IMR-90 (cell line): Measurements from ENCODE around the gene BHLHA9. TPM values are rescaled to one million over a fixed set of nuclear protein-coding genes. Genes with fewer than 3 reads are reported as not detected.
A peak's percentile ranks its signal among the peaks of the same experiment; 100 is the strongest.

Source experiments
- ATAC-seq: fragments of 200-7000 bp; cut with Tn5 transposase; 2 replicates; pipeline ENCODE4 v1.9.1; 2020; ENCODE audit warnings: low read depth, mild to moderate bottlenecking, moderate library complexity
- BruUV-seq: library from RNA; stranded (reverse); fragments of 400-500 nt; replicated peaks from 2 replicates; lab custom pipeline; 2021; lab: Mats Ljungman, UMichigan
- CTCF ChIA-PET: fragments of 300-600 bp; formaldehyde crosslinking; extraction: SDS; loops from one replicate; lab custom pipeline; 2021; ENCODE audit warnings: antibody characterized with exemption; lab: Yijun Ruan, JAX
- POLR2A ChIA-PET: fragments of 300-600 bp; sonication (Branson Sonifier 250); formaldehyde crosslinking; loops from one replicate; lab custom pipeline; 2022; ENCODE audit warnings: antibody characterized with exemption; ENCODE audit not compliant: unreplicated experiment; lab: Charles Lee
- DNase-seq: peaks from one replicate; pipeline ENCODE4 v3.0.0; 2013
- H2AFZ ChIP-seq: replicated peaks from 2 replicates; pipeline ENCODE3; 2013; ENCODE audit warnings: low read length, mild to moderate bottlenecking; ENCODE audit not compliant: poor library complexity
- H2AK5ac ChIP-seq: 2 replicates; pipeline ENCODE4 v1.6.1; 2013; ENCODE audit warnings: low read depth, low read length, inconsistent platforms
- H2AK9ac ChIP-seq: replicated peaks from 2 replicates; pipeline ENCODE3; 2013; ENCODE audit warnings: mild to moderate bottlenecking, low read depth, low read length, moderate library complexity; ENCODE audit not compliant: poor library complexity
- H2BK120ac ChIP-seq: 2 replicates; pipeline ENCODE4 v1.6.1; 2013; ENCODE audit warnings: low read depth, low read length, inconsistent platforms
- H2BK15ac ChIP-seq: 3 replicates; pipeline ENCODE4 v1.6.1; 2013; ENCODE audit warnings: low read depth, low read length, inconsistent platforms
- H2BK20ac ChIP-seq: 2 replicates; pipeline ENCODE4 v1.6.1; 2013; ENCODE audit warnings: low read depth, mild to moderate bottlenecking, inconsistent platforms, low read length, moderate library complexity
- H2BK5ac ChIP-seq: 2 replicates; pipeline ENCODE4 v1.6.1; 2013; ENCODE audit warnings: mild to moderate bottlenecking, low read depth, low read length, inconsistent platforms; ENCODE audit not compliant: poor library complexity, severe bottlenecking
- H3K14ac ChIP-seq: replicated peaks from 2 replicates; pipeline ENCODE4 v1.6.1; 2013; ENCODE audit warnings: low read depth, low read length, inconsistent platforms
- H3K18ac ChIP-seq: 2 replicates; pipeline ENCODE4 v1.6.1; 2013; ENCODE audit warnings: low read depth, low read length, control low read depth
- H3K23ac ChIP-seq: 2 replicates; pipeline ENCODE4 v1.6.1; 2013; ENCODE audit warnings: low read depth, low read length, inconsistent platforms
- H3K27ac ChIP-seq: 2 replicates; pipeline ENCODE4 v1.5.1; 2013; ENCODE audit warnings: mild to moderate bottlenecking, control low read depth, low read length; ENCODE audit not compliant: insufficient read depth
- H3K27me3 ChIP-seq: 2 replicates; pipeline ENCODE4 v1.6.1; 2013; ENCODE audit warnings: low read length; ENCODE audit not compliant: control insufficient read depth, insufficient read depth
- H3K36me3 ChIP-seq: 2 replicates; pipeline ENCODE4 v1.6.1; 2013; ENCODE audit warnings: low read length, mixed read lengths; ENCODE audit not compliant: control insufficient read depth, insufficient read depth
- H3K4ac ChIP-seq: 2 replicates; pipeline ENCODE4 v1.6.1; 2013; ENCODE audit warnings: low read depth, low read length, inconsistent platforms
- H3K4me1 ChIP-seq: 2 replicates; pipeline ENCODE4 v1.6.1; 2013; ENCODE audit warnings: low read length, mixed read lengths; ENCODE audit not compliant: control insufficient read depth, insufficient read depth
- H3K4me2 ChIP-seq: 2 replicates; pipeline ENCODE4 v1.6.1; 2013; ENCODE audit warnings: low read depth, mild to moderate bottlenecking, control low read depth, low read length, moderate library complexity
- H3K4me3 ChIP-seq: 2 replicates; pipeline ENCODE4 v1.5.1; 2013; ENCODE audit warnings: low read depth, mild to moderate bottlenecking, control low read depth, low read length, moderate library complexity; ENCODE audit not compliant: insufficient read depth
- H3K56ac ChIP-seq: 2 replicates; pipeline ENCODE4 v1.6.1; 2013; ENCODE audit warnings: low read length, inconsistent platforms; ENCODE audit not compliant: insufficient read depth; ENCODE audit errors: extremely low read depth
- H3K79me1 ChIP-seq, 2 experiments: 2 replicates each; pipeline ENCODE4 v1.6.1; 2013; ENCODE audit warnings: low read length in 2 of 2, inconsistent platforms in 1 of 2, low read depth in 1 of 2
- H3K9ac ChIP-seq: 2 replicates; pipeline ENCODE4 v1.6.1; 2013; ENCODE audit warnings: low read depth, low read length, control low read depth
- H3K9me1 ChIP-seq: 2 replicates; pipeline ENCODE4 v1.6.1; 2013; ENCODE audit warnings: low read length, inconsistent platforms; ENCODE audit not compliant: insufficient read depth
- H3K9me3 ChIP-seq: 2 replicates; pipeline ENCODE4 v1.6.1; 2013; ENCODE audit warnings: low read length; ENCODE audit not compliant: control insufficient read depth, insufficient read depth
- H4K20me1 ChIP-seq: 2 replicates; pipeline ENCODE4 v1.6.1; 2013; ENCODE audit warnings: low read length, inconsistent platforms; ENCODE audit not compliant: insufficient read depth
- H4K5ac ChIP-seq: 2 replicates; pipeline ENCODE4 v1.6.1; 2013; ENCODE audit warnings: mild to moderate bottlenecking, low read depth, low read length, control low read depth
- H4K8ac ChIP-seq, 2 experiments: 2 replicates each; pipeline ENCODE4 v1.6.1; 2013; ENCODE audit warnings: low read depth in 2 of 2, low read length in 2 of 2, control low read depth in 1 of 2, inconsistent platforms in 1 of 2
- H4K91ac ChIP-seq: 2 replicates; pipeline ENCODE4 v1.6.1; 2013; ENCODE audit warnings: low read depth, low read length, inconsistent platforms; ENCODE audit not compliant: insufficient read depth
- CEBPB ChIP-seq: IDR thresholded peaks from 2 replicates; pipeline ENCODE4 v1.6.1; 2012; ENCODE audit warnings: low read depth, low read length, improper control_type of control experiment
- CHD1 ChIP-seq: IDR thresholded peaks from 2 replicates; pipeline ENCODE4 v1.6.1; 2012; ENCODE audit warnings: low read depth, low read length, improper control_type of control experiment
- FOS ChIP-seq: fragments of 150-350 bp; IDR thresholded peaks from 2 replicates; pipeline ENCODE4 v1.6.1; 2016; ENCODE audit warnings: low read depth, low read length
- MXI1 ChIP-seq: IDR thresholded peaks from 2 replicates; pipeline ENCODE4 v1.6.1; 2012; ENCODE audit warnings: low read depth, mild to moderate bottlenecking, low read length, moderate library complexity, borderline replicate concordance
- NFE2L2 ChIP-seq: fragments of 150-350 bp; IDR thresholded peaks from 2 replicates; pipeline ENCODE4 v1.6.1; 2016; ENCODE audit warnings: low read depth, mild to moderate bottlenecking, low read length
- RCOR1 ChIP-seq: IDR thresholded peaks from 2 replicates; pipeline ENCODE4 v1.6.1; 2012; ENCODE audit warnings: mild to moderate bottlenecking, low read length, improper control_type of control experiment; ENCODE audit not compliant: insufficient replicate concordance
- RFX5 ChIP-seq: IDR thresholded peaks from 2 replicates; pipeline ENCODE4 v1.8.0; 2012; ENCODE audit warnings: low read depth, mild to moderate bottlenecking, low read length, moderate library complexity
- SMC3 ChIP-seq: fragments of 150-350 bp; IDR thresholded peaks from 2 replicates; pipeline ENCODE4 v1.6.1; 2016; ENCODE audit warnings: low read depth, mild to moderate bottlenecking, antibody characterized with exemption, low read length, moderate library complexity
- WGBS, 2 experiments: methylation state at CpG; one replicate each; pipeline versions ENCODE4 v1.1.5 to v1.1.7; 2013; ENCODE audit warnings: missing lambda C conversion rate in 2 of 2; ENCODE audit not compliant: insufficient read length in 1 of 2; ENCODE audit errors: extremely low coverage in 2 of 2; 5-methylcytosine and 5-hydroxymethylcytosine counted together
- dilution Hi-C: fragments of 300-500 bp; cut with HindIII; formaldehyde crosslinking; loops from one replicate; pipeline ENCODE4 v1.14.3; 2018; ENCODE audit warnings: low sequenced_read_pairs; ENCODE audit not compliant: unreplicated experiment
- in situ Hi-C: fragments of 300-500 bp; cut with MboI; formaldehyde crosslinking; loops from 3 replicates; pipeline ENCODE4 v1.14.3; 2019; ENCODE audit warnings: low sequenced_read_pairs, inconsistent platforms, mixed read lengths
- intact Hi-C: fragments of 100-400 bp; cut with micrococcal nuclease; formaldehyde crosslinking; loops from 2 replicates; pipeline ENCODE4 v1.10.0; 2022
- polyA plus RNA-seq, 3 experiments: library from polyadenylated mRNA; depleted of rRNA; stranded (reverse); fragments of >200 nt; gene quantifications; 2 replicates each; pipeline ENCODE4 v1.2.3, GENCODE V29; 2012; ENCODE audit warnings: low replicate concordance in 1 of 3
- total RNA-seq: library from RNA; depleted of rRNA; stranded (reverse); fragments of >200 nt; gene quantifications from 2 replicates; pipeline ENCODE4 v1.2.3, GENCODE V29; 2012
- TF ChIP-seq, protein P1 (sequence below): conservative IDR thresholded peaks from 2 replicates; pipeline ENCODE4 v1.5.1; 2012; ENCODE audit warnings: mild to moderate bottlenecking, low read depth, low read length, improper control_type of control experiment
- TF ChIP-seq, protein P2 (sequence below): fragments of 150-350 bp; IDR thresholded peaks from 2 replicates; pipeline ENCODE4 v1.6.1; 2016; ENCODE audit warnings: low read depth, mild to moderate bottlenecking, low read length, moderate library complexity, borderline replicate concordance
- TF ChIP-seq, protein P3 (sequence below): fragments of 150-350 bp; IDR thresholded peaks from 2 replicates; pipeline ENCODE4 v1.6.1; 2017; ENCODE audit warnings: mild to moderate bottlenecking, antibody characterized with exemption, low read length, low read depth

The BHLHA9 gene
- total and polyA plus RNA-seq, 2 of the 4 experiments (the other 2 are of a cell fraction): not detected

DNA sequence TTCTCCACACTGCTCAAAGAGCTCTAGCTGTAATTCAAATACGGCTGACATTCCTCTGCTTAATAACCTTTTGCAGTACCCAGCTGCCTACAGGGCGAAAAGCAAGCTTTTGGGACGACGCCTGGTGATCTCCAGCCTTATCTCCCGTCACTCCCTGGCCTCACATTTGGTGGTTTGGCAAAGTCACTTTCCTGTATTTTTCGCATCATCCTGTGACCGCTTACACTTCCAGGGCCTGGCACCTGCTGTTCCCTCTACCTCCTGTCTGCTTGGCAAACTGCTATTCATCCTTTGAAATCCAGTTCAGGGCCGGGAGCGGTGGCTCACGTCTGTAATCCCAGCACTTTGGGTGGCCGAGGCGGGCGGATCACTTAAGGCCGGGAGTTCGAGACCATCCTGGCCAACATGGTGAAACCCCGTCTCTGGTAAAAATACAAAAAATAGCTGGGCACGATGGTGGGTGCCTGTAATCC is 2.7 kb upstream of the BHLHA9 start:
- peak overlapping the region; percentile 96 for H4K5ac ChIP-seq
- no TSS peak for BruUV-seq
- H3K27me3 ChIP-seq: peaks cover 23% of the 10 kb centered on the region
- peak overlapping the region; percentile 89 for H2AK5ac ChIP-seq
- CTCF ChIA-PET: no interaction called here
- H3K79me1 ChIP-seq: no peaks in the 10 kb centered on the region
- POLR2A ChIA-PET: interaction anchor here (0.6 kb wide), 1 partner anchor 95 kb away, joined by 5 read pairs; no protein-coding TSS in a partner anchor
- in situ Hi-C loops: no loop called here
- H3K4ac ChIP-seq: peak overlapping the region; percentile 73
- H3K27ac ChIP-seq: peak overlapping the region; percentile 87
- H3K4me1 ChIP-seq: peaks cover 3% of the 10 kb centered on the region
- dilution Hi-C loops: no loop called here
- H2AFZ ChIP-seq: peak overlapping the region; percentile 91
- H3K18ac ChIP-seq: peak overlapping the region; percentile 78; the same call in 1 of the 2 replicates
- H4K91ac ChIP-seq: peak overlapping the region; percentile 69; the same call in 1 of the 2 replicates
- intact Hi-C loops: no loop called here
- H3K36me3 ChIP-seq: no peaks in the 10 kb centered on the region
- H2AK9ac ChIP-seq: peak overlapping the region; percentile 66
- WGBS, 2 experiments: 17% methylated on average over 10 of the region's 17 CpGs; no CpG with 5 or more reads in 1 of the 2 experiments
- H2BK120ac ChIP-seq: peak overlapping the region; percentile 60; the same call in 1 of the 2 replicates
- H3K56ac ChIP-seq: peak overlapping the region; percentile 14; the same call in 1 of the 2 replicates
- H3K4me3 ChIP-seq: peak overlapping the region; percentile 93
- peak overlapping the region; percentile 92 to 97 for H4K8ac ChIP-seq
- H3K23ac ChIP-seq: peak overlapping the region; percentile 77; the same call in 1 of the 2 replicates
- no peaks in the 10 kb centered on the region for H4K20me1 ChIP-seq
- no peak overlapping the region for H2BK20ac ChIP-seq
- no peaks in the 10 kb centered on the region for H3K9me1 ChIP-seq
- DNase-seq: no peak
- H3K9ac ChIP-seq: peak overlapping the region; percentile 99
- no peak overlapping the region for H2BK5ac ChIP-seq
- H2BK15ac ChIP-seq: no peak overlapping the region
- H3K4me2 ChIP-seq: peak overlapping the region; percentile 78
- ATAC-seq: no peak
- no peaks in the 10 kb centered on the region for H3K9me3 ChIP-seq
- peak overlapping the region; percentile 82 for H3K14ac ChIP-seq
- TF ChIP-seq CEBPB (no peak), CHD1 (no peak), MXI1 (no peak), RFX5 (no peak), SMC3 (no peak), RCOR1 (no peak), NFE2L2 (no peak), FOS (no peak)
- TF ChIP-seq, protein P1, sequence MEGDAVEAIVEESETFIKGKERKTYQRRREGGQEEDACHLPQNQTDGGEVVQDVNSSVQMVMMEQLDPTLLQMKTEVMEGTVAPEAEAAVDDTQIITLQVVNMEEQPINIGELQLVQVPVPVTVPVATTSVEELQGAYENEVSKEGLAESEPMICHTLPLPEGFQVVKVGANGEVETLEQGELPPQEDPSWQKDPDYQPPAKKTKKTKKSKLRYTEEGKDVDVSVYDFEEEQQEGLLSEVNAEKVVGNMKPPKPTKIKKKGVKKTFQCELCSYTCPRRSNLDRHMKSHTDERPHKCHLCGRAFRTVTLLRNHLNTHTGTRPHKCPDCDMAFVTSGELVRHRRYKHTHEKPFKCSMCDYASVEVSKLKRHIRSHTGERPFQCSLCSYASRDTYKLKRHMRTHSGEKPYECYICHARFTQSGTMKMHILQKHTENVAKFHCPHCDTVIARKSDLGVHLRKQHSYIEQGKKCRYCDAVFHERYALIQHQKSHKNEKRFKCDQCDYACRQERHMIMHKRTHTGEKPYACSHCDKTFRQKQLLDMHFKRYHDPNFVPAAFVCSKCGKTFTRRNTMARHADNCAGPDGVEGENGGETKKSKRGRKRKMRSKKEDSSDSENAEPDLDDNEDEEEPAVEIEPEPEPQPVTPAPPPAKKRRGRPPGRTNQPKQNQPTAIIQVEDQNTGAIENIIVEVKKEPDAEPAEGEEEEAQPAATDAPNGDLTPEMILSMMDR: no peak
- TF ChIP-seq, protein P2, sequence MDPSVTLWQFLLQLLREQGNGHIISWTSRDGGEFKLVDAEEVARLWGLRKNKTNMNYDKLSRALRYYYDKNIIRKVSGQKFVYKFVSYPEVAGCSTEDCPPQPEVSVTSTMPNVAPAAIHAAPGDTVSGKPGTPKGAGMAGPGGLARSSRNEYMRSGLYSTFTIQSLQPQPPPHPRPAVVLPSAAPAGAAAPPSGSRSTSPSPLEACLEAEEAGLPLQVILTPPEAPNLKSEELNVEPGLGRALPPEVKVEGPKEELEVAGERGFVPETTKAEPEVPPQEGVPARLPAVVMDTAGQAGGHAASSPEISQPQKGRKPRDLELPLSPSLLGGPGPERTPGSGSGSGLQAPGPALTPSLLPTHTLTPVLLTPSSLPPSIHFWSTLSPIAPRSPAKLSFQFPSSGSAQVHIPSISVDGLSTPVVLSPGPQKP: no peak
- TF ChIP-seq, protein P3, sequence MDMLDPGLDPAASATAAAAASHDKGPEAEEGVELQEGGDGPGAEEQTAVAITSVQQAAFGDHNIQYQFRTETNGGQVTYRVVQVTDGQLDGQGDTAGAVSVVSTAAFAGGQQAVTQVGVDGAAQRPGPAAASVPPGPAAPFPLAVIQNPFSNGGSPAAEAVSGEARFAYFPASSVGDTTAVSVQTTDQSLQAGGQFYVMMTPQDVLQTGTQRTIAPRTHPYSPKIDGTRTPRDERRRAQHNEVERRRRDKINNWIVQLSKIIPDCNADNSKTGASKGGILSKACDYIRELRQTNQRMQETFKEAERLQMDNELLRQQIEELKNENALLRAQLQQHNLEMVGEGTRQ: no peak
